HG03095 (cell line): ENCODE data around the gene COL8A2.

Source experiments
- ATAC-seq: cut with Tn5 transposase; IDR thresholded peaks from one replicate; pipeline ENCODE4 v1.9.1; 2021; ENCODE audit warnings: moderate library complexity; ENCODE audit not compliant: unreplicated experiment

Gene COL8A2

GRCh38 chr1:36070349-36070748 lies 54.7 kb downstream of the COL8A2 start:
- ATAC-seq, result no peak

DNA sequence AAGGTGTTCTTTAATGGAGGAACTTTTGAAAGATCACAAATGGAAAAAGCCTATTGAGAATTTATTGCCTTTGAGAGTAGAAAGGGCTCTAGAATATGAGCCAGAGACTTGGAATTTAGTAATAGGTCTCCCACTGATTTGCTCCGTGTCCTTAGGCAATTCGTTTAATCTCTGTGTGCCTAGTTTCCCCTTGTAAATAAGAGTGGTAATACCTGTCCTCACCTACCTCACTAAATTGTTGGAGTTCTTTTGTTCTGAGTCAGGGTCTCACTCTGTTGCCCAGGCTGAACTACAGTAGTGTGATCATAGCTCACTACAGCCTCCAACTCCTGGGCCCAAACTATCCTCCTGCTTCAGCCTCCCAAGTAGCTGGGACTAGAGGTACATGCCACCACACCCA lies 56.2 kb downstream of the COL8A2 start:
- ATAC-seq, result no peak

DNA sequence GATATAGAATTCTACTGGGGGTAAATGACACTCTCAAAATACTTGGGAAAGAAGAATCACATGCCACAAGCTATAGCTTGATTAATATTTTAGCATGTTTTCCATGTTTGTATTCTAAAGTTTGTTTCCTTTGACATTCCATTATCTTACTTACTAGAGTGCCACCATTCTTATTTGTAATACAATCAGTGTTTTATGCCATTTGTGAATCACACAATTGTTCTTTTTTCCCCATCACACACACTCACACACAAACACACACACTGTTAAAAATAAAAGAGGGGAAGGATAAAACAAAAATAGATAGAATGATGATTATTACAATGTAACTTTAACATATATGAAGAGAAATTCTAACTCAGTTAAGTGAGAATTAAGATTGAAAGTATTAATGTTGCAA lies 57.2 kb downstream of the COL8A2 start:
- ATAC-seq, result no peak

GRCh38 chr1:36062315-36062714 lies 62.7 kb downstream of the COL8A2 start:
- no peak for ATAC-seq

DNA sequence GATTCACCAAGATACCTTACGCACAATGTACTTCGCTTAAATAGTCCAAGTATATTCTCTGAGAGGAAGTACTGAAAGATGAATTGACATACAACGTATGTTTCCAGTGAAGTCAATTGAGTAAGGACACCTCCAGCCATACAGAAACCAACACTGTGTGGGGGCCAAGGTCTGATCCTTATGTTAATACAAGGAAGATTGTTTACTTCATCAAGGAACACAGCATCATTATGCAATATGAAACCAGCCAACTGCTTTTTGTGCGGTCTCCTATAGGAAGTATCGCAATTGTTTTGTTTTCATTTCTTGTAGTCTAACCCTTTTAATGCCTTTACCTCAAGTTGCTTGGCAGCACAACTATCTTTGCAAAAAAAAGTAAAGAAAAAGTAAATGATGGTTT lies 69.3 kb downstream of the COL8A2 start:
- ATAC-seq, result no peak

GRCh38 chr1:36053978-36054377 lies 71.0 kb downstream of the COL8A2 start:
- ATAC-seq, result no peak

GRCh38 chr1:36051821-36052220 lies 73.2 kb downstream of the COL8A2 start:
- ATAC-seq, result no peak
